BLaER1 (cell line): ENCODE measurements around the gene C12orf57.

Experiments
- H3K27ac ChIP-seq: shearing (Covaris generic); formaldehyde crosslinking; 2 replicates; pipeline ENCODE4 v1.8.1; 2022
- H3K27me3 ChIP-seq: shearing (Covaris generic); formaldehyde crosslinking; 2 replicates; pipeline ENCODE4 v1.8.1; 2022
- H3K36me3 ChIP-seq: shearing (Covaris generic); formaldehyde crosslinking; 2 replicates; pipeline ENCODE4 v1.8.1; 2022
- H3K4me1 ChIP-seq: shearing (Covaris generic); formaldehyde crosslinking; 2 replicates; pipeline ENCODE4 v1.8.1; 2022
- H3K4me2 ChIP-seq: shearing (Covaris generic); formaldehyde crosslinking; 2 replicates; pipeline ENCODE4 v1.8.1; 2022
- H3K4me3 ChIP-seq: shearing (Covaris generic); formaldehyde crosslinking; 2 replicates; pipeline ENCODE4 v1.8.1; 2022
- H3K9ac ChIP-seq: shearing (Covaris generic); formaldehyde crosslinking; 2 replicates; pipeline ENCODE4 v1.8.1; 2022
- H3K9me3 ChIP-seq: shearing (Covaris generic); formaldehyde crosslinking; 2 replicates; pipeline ENCODE4 v1.8.1; 2022
- H4K20me1 ChIP-seq: shearing (Covaris generic); formaldehyde crosslinking; 2 replicates; pipeline ENCODE4 v1.8.1; 2022
- Cebpa-rat ChIP-seq: shearing (Covaris generic); IDR thresholded peaks from 2 replicates; pipeline ENCODE4 v1.8.1; 2022

The C12orf57 gene

DNA sequence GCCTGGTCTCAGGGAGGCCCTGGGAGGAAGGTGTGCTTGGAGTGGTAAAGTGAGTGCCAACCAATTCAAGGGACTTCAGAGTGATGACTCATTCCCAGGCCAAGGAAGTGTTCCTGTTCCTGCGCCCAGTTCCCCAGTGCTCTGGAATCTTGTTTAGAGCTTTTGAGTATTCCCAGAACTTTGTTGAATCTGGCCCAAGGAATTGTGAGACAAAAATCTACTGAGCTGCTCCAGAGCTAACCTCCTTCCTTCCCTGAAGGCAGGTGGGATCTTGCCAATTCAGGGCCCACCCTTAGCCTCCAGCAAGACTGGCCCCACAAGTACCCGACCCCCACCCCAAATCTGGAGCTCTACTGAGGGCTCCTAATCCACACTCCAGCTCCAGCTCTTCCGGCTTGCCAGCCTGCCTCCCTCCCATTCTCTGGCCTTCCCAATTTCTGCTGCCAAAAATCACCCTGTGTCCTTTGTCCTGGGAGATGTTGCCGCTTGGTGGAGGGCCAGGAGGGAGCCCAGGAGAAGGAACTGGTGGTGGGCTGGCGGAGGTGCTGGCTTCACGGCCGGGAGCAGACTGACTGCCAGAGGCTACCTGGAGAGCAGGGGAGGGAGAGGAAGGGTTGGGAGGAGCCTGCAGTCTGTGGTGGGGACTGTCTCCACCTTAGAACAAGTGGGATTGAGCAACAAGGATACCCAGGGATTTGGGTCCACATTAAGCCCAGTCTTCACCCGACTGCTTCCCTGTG, 18.1 kb upstream of the C12orf57 start:
- H3K4me2 ChIP-seq: peak overlapping the region; percentile 86
- H3K27me3 ChIP-seq: no peaks in the 10 kb centered on the region
- H4K20me1 ChIP-seq: peaks cover 20% of the 10 kb centered on the region
- no peak overlapping the region; the same call in 1 of the 2 replicates for H3K27ac ChIP-seq
- TF ChIP-seq Cebpa-rat: no peak
- H3K9me3 ChIP-seq: no peaks in the 10 kb centered on the region
- no peak overlapping the region for H3K4me3 ChIP-seq
- peaks cover 5% of the 10 kb centered on the region; the same call in 1 of the 2 replicates for H3K36me3 ChIP-seq
- H3K9ac ChIP-seq: 0 out of 2 replicates have a peak overlapping the region, but pooled peaks have one; percentile 89
- H3K4me1 ChIP-seq: peaks cover 85% of the 10 kb centered on the region

DNA sequence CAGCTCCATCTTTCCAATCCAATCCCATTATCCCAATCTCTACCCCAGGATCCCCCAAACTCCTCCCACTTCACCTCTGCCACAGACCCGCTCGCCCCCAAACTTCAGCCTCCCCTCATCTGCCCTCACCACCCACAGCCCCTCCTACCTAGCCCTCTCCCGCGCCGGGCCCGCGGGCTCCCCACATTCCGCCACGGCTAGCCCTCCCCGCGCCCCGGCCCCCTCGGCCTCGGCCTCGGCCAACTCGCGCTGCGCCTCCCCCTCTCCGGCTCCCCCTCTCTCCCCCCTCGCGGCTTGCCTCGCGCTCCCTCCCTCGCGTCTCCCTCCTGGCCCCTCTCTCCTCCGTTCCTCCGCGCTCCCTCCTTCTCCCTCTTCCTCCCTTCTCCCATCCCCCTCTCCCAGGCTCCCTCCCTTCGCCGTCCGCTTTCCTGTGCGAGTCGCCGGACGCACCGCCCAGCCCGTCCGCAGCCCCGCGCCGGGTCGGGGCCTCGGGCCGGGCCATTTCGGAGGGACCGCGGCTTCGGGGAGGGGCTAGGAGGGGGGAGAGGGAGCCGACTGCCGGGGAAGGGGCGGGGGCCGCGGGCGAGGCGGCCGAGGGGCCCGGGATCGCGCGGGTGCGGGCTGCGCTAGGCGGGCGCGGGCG, 16.3 kb upstream of the C12orf57 start, which contains the start of gene ATN1:
TSS of gene ATN1 (plus strand) at position 581 of the 643 bp plus-strand sequence. CDS start 6,043 bp downstream, outside the sequence.
- H3K9me3 ChIP-seq: no peaks in the 10 kb centered on the region
- peak within 1 kb of the TSS; percentile 89 for H3K9ac ChIP-seq
- peak within 1 kb of the TSS; percentile 78 for H3K4me3 ChIP-seq
- no peak for TF ChIP-seq Cebpa-rat
- H3K4me2 ChIP-seq: peak within 1 kb of the TSS; percentile 98
- H4K20me1 ChIP-seq: peaks cover 35% of the 10 kb centered on the region
- peak within 1 kb of the TSS; percentile 93 for H3K27ac ChIP-seq
- H3K4me1 ChIP-seq: peaks cover 88% of the 10 kb centered on the region
- no peaks in the 10 kb centered on the region for H3K27me3 ChIP-seq
- peaks cover 5% of the 10 kb centered on the region; the same call in 1 of the 2 replicates for H3K36me3 ChIP-seq

GRCh38 chr12:6928022-6928702, 15.7 kb upstream of the C12orf57 start:
- Histone ChIP-seq H3K9me3 (no peaks in the 10 kb centered on the region), H3K4me1 (peaks cover 85% of the 10 kb centered on the region), H3K4me3 (peak overlapping the region; percentile 78), H3K36me3 (peaks cover 12% of the 10 kb centered on the region), H3K27ac (peak overlapping the region; percentile 93), H3K27me3 (no peaks in the 10 kb centered on the region), H3K9ac (peak overlapping the region; percentile 89), H4K20me1 (peaks cover 42% of the 10 kb centered on the region), H3K4me2 (peak overlapping the region; percentile 98)
- TF ChIP-seq Cebpa-rat: no peak

DNA sequence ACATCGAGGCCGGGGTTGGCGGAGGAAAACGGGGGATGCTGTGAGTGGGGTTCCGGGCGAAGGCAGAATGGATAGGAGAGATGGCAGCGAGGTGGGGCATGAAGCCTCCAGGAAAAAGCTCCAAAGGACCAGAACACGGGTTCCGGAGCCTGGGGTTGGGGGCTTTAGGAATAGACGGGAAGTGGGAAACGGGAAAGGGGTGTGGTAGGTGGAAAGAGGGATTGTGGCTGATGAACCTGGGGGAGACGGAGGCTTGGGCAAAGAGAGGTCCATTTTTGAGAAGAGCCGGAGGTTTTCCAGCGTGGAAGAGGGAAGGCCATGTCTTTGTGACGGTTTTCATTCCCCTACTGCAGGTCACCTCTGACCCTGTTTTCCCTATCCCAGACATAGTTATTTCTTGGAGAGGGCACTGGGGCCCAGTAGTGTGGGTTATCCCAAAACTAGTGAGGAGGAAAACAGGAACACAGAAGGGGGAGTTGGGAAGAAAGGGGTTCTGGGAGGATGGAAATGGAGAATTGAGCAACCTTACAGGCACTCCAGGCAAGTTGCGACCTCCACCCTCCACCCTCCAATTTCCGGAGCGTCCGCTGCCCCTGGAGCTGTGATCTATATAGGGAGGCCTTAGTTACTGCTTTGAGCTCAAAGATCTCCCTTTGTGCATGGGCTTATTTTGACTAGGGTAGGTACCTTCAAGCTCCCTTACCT, 15.0 kb upstream of the C12orf57 start:
- peaks cover 49% of the 10 kb centered on the region for H4K20me1 ChIP-seq
- H3K4me1 ChIP-seq: peaks cover 85% of the 10 kb centered on the region
- TF ChIP-seq Cebpa-rat: no peak
- peak overlapping the region; percentile 93 for H3K27ac ChIP-seq
- peak overlapping the region; percentile 89 for H3K9ac ChIP-seq
- no peaks in the 10 kb centered on the region for H3K9me3 ChIP-seq
- no peaks in the 10 kb centered on the region for H3K27me3 ChIP-seq
- H3K4me3 ChIP-seq: peak overlapping the region; percentile 78
- H3K36me3 ChIP-seq: peaks cover 19% of the 10 kb centered on the region
- H3K4me2 ChIP-seq: peak overlapping the region; percentile 98

DNA sequence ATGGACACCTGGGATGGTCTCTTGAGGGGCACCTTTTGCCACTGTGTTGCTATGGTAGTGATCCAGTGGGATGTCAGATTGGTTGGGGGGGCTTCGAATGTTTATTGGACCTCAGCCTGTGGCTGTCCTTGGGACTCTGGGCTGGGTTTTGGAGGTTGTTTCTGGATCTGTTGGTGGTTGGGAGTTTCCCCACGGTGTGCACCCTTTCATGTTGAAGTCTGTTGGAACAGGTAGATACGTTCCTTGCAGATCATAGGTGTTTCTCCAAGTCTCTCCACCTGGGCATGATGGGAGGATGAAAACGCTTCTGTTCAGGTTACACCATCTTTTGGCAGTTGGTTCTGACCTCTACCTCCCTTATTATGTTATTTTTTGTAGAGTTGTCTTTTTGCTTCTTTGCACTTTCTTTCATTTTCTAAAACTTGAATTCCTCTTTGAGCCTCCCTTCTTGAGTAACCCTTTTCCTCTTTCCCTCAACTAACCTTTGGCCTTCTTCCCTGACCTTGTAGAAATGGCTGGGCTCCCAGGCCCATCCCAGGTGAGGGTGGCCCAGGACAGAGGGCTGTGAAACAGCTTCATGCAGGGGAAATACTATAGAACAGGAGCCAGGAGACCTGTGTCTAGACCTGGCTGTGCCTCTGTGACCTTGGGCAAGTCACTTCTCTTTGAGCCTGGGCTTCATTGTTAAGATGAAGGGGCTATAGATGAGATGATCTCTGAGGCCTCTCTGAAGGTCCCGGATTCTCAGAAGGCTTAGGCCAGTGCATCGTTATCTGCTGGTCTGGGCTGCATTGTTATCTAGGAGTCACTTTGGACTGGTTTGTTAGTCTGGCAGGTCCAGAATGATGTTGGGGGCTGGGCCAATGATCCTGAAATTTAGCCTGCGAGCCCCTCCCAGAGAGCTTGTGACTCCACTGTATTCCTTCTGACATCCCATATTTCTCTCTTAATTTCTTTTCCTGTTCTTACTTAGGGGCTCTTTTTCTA, 14.1 kb upstream of the C12orf57 start:
- H3K4me2 ChIP-seq: peak overlapping the region; percentile 98
- peak overlapping the region; percentile 78 for H3K4me3 ChIP-seq
- TF ChIP-seq Cebpa-rat: no peak
- peak overlapping the region; percentile 93; the same call in 1 of the 2 replicates for H3K27ac ChIP-seq
- no peaks in the 10 kb centered on the region for H3K27me3 ChIP-seq
- H3K9ac ChIP-seq: peak overlapping the region; percentile 89; the same call in 1 of the 2 replicates
- H3K36me3 ChIP-seq: peaks cover 28% of the 10 kb centered on the region
- peaks cover 85% of the 10 kb centered on the region for H3K4me1 ChIP-seq
- H3K9me3 ChIP-seq: no peaks in the 10 kb centered on the region
- peaks cover 53% of the 10 kb centered on the region for H4K20me1 ChIP-seq

DNA sequence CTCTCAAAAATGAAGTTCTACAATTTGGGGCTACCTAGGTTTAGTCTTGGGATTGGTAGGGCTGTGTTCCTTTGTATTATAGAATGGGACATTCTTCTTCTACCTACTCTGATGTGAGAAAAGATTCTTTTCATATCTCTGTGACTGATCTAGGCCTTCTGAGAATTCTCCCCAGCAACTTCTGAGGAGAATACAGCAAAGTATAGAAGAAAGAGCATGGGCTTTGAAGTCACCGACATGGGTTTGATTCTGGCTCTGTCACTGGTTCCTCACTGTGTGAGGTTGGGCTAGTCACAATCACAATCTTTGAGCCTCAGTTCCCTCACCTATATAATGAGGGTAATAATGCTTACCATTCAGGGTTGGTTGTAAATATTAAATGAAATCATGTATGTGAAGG, 11.1 kb upstream of the C12orf57 start:
- peaks cover 66% of the 10 kb centered on the region for H4K20me1 ChIP-seq
- peaks cover 83% of the 10 kb centered on the region for H3K4me1 ChIP-seq
- H3K4me2 ChIP-seq: peak overlapping the region; percentile 30; the same call in 1 of the 2 replicates
- H3K36me3 ChIP-seq: peaks cover 44% of the 10 kb centered on the region
- H3K9me3 ChIP-seq: no peaks in the 10 kb centered on the region
- no peak overlapping the region for H3K27ac ChIP-seq
- H3K27me3 ChIP-seq: no peaks in the 10 kb centered on the region
- no peak for TF ChIP-seq Cebpa-rat
- H3K9ac ChIP-seq: no peak overlapping the region
- no peak overlapping the region for H3K4me3 ChIP-seq

DNA sequence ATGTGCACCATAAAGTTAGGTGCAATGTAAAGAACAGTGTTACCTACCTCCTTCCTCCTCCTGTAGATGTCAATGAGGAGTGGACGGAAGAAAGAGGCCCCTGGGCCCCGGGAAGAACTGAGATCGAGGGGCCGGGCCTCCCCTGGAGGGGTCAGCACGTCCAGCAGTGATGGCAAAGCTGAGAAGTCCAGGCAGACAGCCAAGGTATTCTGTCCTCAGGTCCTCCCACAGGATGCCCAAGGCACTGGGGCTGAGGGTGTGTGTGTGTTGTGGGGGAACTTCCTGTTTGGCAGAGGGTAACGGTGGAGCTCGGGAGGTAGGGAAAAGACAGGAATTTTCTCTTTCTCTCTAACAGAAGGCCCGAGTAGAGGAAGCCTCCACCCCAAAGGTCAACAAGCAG, 9.7 kb upstream of the C12orf57 start:
- Histone ChIP-seq H4K20me1 (peaks cover 61% of the 10 kb centered on the region), H3K36me3 (peaks cover 51% of the 10 kb centered on the region), H3K27ac (peak overlapping the region; percentile 26; the same call in 1 of the 2 replicates), H3K27me3 (no peaks in the 10 kb centered on the region), H3K4me1 (peaks cover 88% of the 10 kb centered on the region), H3K4me3 (no peak overlapping the region), H3K4me2 (peak overlapping the region; percentile 32), H3K9me3 (no peaks in the 10 kb centered on the region), H3K9ac (peak overlapping the region; percentile 55; the same call in 1 of the 2 replicates)
- no peak for TF ChIP-seq Cebpa-rat
